PFSK-1 (cell line): ENCODE results near the gene NDUFA13.

Experiments
- FOXP2 ChIP-seq: optimal IDR thresholded peaks from 2 replicates; pipeline ENCODE3; 2011; ENCODE audit warnings: borderline replicate concordance, control low read depth, inconsistent platforms; ENCODE audit not compliant: insufficient read depth; ENCODE audit errors: extremely low read length, extremely low read depth
- POLR2AphosphoS5 ChIP-seq: IDR thresholded peaks from 2 replicates; pipeline ENCODE4 v1.6.1; 2012; ENCODE audit warnings: low read depth, mild to moderate bottlenecking, control low read depth, low read length, moderate library complexity
- REST ChIP-seq, 2 experiments: IDR thresholded peaks; 2 replicates each; pipeline versions ENCODE4 v1.6.1 to v1.8.0; 2011 to 2012; ENCODE audit warnings: low read depth in 2 of 2, low read length in 2 of 2, control low read depth in 1 of 2, inconsistent platforms in 1 of 2, mild to moderate bottlenecking in 1 of 2, moderate library complexity in 1 of 2; ENCODE audit not compliant: insufficient read depth in 1 of 2
- SIN3A ChIP-seq: IDR thresholded peaks from 2 replicates; pipeline ENCODE4 v1.6.1; 2012; ENCODE audit warnings: mild to moderate bottlenecking, low read length, moderate library complexity, borderline replicate concordance; ENCODE audit not compliant: insufficient read depth
- TAF1 ChIP-seq: IDR thresholded peaks from 2 replicates; pipeline ENCODE4 v1.6.1; 2012; ENCODE audit warnings: low read length, control low read depth, borderline replicate concordance; ENCODE audit not compliant: insufficient read depth

Gene NDUFA13

GRCh38 chr19:19508217-19508616 lies 7.8 kb upstream of the NDUFA13 start:
- TF ChIP-seq TAF1 (no peak), REST (IDR thresholded peaks at IDR 0.05; ENCODE audit: insufficient read depth in 1 of 2, low read depth in 2 of 2, low read length in 2 of 2) (no peak), SIN3A (no peak), POLR2AphosphoS5 (no peak), FOXP2 (no peak)

- TF ChIP-seq POLR2AphosphoS5 (no peak), SIN3A (no peak), REST (IDR thresholded peaks at IDR 0.05; ENCODE audit: insufficient read depth in 1 of 2, low read depth in 2 of 2, low read length in 2 of 2) (no peak), FOXP2 (no peak), TAF1 (no peak)
These were observed 5.6 kb upstream of the NDUFA13 start for GRCh38 chr19:19510432-19510831.

- no peak for TF ChIP-seq TAF1
- no peak for TF ChIP-seq POLR2AphosphoS5
- no peak for TF ChIP-seq SIN3A
- no peak for TF ChIP-seq FOXP2
- TF ChIP-seq REST (IDR thresholded peaks at IDR 0.05; ENCODE audit: insufficient read depth in 1 of 2, low read depth in 2 of 2, low read length in 2 of 2) = no peak
These were observed 2.3 kb upstream of the NDUFA13 start for GRCh38 chr19:19513682-19514081.

- TF ChIP-seq POLR2AphosphoS5 (no peak), FOXP2 (no peak), SIN3A (no peak), REST (IDR thresholded peaks at IDR 0.05; ENCODE audit: insufficient read depth in 1 of 2, low read depth in 2 of 2, low read length in 2 of 2) (no peak), TAF1 (no peak)
These were observed 1.8 kb upstream of the NDUFA13 start for GRCh38 chr19:19514215-19514657.
